B cell (primary cell): ENCODE data around the gene GDPD2.

ENCODE experiments used
- EZH2 ChIP-seq: IDR thresholded peaks from 2 replicates; pipeline ENCODE4 v1.6.1; 2012; ENCODE audit warnings: borderline replicate concordance, low read depth, mild to moderate bottlenecking, moderate library complexity, low read length; ENCODE audit not compliant: insufficient read depth, poor library complexity, severe bottlenecking
- TF ChIP-seq, protein P1 (sequence below): fragments of 200-600 bp; IDR thresholded peaks from one replicate; pipeline ENCODE4 v1.8.0; 2022; ENCODE audit warnings: antibody characterized with exemption, mild to moderate bottlenecking

- TF ChIP-seq, protein P1, sequence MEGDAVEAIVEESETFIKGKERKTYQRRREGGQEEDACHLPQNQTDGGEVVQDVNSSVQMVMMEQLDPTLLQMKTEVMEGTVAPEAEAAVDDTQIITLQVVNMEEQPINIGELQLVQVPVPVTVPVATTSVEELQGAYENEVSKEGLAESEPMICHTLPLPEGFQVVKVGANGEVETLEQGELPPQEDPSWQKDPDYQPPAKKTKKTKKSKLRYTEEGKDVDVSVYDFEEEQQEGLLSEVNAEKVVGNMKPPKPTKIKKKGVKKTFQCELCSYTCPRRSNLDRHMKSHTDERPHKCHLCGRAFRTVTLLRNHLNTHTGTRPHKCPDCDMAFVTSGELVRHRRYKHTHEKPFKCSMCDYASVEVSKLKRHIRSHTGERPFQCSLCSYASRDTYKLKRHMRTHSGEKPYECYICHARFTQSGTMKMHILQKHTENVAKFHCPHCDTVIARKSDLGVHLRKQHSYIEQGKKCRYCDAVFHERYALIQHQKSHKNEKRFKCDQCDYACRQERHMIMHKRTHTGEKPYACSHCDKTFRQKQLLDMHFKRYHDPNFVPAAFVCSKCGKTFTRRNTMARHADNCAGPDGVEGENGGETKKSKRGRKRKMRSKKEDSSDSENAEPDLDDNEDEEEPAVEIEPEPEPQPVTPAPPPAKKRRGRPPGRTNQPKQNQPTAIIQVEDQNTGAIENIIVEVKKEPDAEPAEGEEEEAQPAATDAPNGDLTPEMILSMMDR = no peak
- no peak for TF ChIP-seq EZH2
Measured at GRCh38 chrX:70434914-70435586, 11.9 kb downstream of the GDPD2 start.
